ENCODE results near the gene WDFY1.
"Not testable (repeated sequence)": the region's sequence is repeated elsewhere in the genome, so short reads cannot be mapped to it uniquely, and the experiment has no call there.

WDFY1 gene

DNA sequence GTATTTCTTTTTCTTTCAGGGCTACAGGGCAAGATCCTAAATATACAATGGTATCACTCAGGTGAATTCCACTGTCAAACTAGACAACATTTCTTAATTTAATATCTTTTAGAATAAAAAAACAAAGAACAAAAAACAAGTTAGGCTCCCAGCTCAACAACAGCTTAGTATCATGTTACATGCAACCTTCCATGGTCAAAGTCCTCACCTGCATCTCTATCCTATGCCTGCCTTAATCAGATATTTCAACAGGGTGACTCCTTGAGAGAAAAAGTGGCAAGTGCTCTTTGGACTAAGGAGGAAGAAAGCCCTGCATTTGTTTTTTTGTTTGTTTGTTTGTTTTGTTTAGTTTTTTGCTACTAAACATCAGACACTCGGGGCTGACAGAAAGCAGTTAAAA, 50.2 kb downstream of the WDFY1 start:
- no peak for DNase-seq

GRCh38 chr2:223894009-223894408, 51.1 kb downstream of the WDFY1 start:
- no peak for DNase-seq

DNA sequence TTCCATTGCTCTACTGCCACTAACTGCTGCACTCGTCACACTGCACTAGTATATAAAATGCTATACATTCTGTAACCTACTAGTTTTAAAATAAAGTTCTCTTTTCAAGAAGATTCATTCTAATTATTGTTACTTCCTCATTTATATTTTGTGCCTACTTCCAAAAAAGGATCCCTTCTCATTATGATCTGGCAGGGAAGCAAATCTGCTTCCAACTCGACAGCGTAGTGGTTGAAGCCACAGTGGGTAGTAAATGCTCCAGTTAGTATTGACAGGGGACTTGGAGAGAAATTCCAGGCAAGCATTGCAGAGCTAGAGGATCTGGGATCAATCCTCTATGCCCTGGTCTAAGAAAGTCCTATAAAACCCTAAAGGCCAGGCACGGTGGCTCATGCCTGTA, 54.4 kb downstream of the WDFY1 start:
- DNase-seq: no peak

DNA sequence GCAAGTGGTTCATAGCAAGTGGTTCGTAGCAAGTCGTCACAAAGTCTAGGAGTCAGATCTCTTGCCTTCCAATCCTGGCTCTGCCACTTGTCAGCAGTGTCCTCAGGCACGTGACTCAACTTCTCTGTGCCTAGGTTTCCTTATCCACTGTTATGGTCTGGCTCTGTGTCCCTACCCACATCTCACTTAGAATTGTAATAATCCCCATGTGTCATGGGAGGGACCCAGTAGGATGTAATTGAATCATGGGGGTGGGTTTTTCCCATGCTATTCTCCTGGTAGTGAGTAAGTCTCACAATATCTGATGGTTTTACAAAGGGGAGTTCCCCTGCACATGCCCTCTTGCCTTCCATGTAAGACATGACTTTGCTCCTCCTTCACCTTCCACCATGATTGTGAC, 55.9 kb downstream of the WDFY1 start:
- DNase-seq: no peak

DNA sequence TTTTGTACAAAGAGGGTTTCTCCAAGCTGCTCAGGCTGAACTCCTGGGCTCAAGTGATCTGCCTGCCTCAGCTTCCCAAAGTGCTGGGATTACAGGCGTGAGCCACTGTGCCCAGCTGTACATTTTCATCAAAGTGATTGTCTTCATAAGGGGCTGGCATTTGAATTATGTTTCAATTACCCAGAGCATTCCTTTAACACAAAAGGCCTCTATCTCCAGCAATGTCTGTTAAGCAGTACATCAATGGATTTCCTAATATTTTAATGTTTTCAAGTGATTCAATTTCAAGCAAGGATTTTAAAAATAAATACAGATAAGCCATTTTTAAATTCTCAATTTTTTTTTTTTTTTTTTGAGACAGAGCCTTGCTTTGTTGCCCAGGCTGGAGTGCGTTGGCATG, 56.9 kb downstream of the WDFY1 start:
- DNase-seq: no peak

- no peak for DNase-seq
These were observed 58.0 kb downstream of the WDFY1 start for GRCh38 chr2:223887127-223887526.

GRCh38 chr2:223886726-223887125, 58.4 kb downstream of the WDFY1 start:
- no peak for DNase-seq

GRCh38 chr2:223884399-223884798, 60.7 kb downstream of the WDFY1 start:
- DNase-seq: no peak

- DNase-seq: no peak
These were observed 62.4 kb downstream of the WDFY1 start for GRCh38 chr2:223882715-223883114.

DNA sequence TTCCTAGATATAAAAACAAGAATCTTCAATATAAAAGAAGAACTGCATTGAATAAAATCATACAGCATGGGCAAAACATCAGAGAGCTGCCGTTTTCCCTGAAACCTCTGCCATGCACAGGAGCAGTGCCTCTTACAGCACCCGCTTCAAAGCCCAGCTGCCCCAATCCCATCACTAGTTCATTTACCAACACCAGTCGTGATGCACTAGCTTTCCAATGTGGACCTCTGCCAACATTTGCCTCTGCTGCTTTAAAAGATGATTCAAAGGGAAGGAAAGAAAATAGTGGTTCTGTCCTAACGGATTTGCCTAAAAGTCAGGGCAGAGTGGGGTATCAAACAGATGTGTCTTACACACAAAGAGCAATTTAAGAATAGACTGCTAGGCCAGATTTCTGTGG, 64.3 kb downstream of the WDFY1 start:
- no peak for DNase-seq

- DNase-seq: no peak
These were observed 67.3 kb downstream of the WDFY1 start for GRCh38 chr2:223877721-223878410.

DNA sequence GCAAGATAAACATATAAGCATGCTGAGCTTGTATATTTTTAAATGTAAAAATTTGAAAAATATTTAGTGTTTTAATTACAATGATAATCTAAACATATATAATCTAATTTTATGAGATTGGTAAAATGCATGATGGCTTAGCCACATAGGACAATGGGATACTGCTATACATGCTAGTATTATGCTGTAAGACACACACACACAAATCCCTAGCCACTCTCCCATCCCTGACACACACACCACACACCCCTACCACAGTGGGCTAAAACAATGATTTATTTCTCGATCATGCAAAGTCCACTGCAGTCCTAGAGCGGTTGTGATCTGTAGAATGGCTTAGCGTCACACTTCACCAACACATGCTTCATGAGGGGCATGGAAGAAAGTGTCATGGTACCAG, 71.5 kb downstream of the WDFY1 start:
- DNase-seq: no peak

DNA sequence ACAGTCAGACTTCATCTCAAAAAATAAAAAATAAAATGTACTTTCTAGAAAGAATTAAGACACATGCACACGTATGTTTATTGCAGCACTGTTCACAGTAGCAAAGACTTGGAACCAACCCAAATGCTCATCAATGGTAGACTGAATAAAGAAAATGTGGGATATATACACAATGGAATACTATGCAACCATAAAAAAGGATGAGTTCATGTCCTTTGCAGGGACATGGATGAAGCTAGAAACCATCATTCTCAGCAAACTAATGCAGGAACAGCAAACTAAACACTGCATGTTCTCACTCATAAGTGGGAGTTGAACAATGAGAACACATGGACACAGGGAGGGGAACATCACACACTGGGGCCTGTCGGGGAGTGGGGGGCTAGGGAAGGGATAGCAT, 72.4 kb downstream of the WDFY1 start:
- not testable (repeated sequence) for DNase-seq

DNA sequence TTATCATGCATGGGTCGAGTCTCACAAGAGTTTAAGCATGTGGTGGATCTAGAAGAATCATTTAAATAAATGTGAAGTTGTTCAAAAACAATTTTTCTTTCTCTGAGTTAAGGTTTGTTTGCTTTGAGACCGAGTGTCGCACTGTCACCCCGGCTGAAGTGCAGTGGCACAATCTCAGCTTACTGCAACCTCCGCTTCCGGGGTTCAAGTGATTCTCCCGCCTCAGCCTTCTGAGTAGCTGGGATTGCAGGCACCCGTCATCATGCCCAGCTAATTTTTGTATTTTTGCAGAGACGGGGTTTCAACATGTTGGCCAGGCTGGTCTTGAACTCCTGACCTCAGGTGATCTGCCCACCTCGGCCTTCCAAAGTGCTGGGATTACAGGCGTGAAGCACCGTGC, 73.5 kb downstream of the WDFY1 start:
- DNase-seq: not testable (repeated sequence)

- no peak for DNase-seq
These were observed 74.1 kb downstream of the WDFY1 start for GRCh38 chr2:223870840-223871611.

GRCh38 chr2:223868005-223868404, 77.1 kb downstream of the WDFY1 start:
- no peak for DNase-seq

DNA sequence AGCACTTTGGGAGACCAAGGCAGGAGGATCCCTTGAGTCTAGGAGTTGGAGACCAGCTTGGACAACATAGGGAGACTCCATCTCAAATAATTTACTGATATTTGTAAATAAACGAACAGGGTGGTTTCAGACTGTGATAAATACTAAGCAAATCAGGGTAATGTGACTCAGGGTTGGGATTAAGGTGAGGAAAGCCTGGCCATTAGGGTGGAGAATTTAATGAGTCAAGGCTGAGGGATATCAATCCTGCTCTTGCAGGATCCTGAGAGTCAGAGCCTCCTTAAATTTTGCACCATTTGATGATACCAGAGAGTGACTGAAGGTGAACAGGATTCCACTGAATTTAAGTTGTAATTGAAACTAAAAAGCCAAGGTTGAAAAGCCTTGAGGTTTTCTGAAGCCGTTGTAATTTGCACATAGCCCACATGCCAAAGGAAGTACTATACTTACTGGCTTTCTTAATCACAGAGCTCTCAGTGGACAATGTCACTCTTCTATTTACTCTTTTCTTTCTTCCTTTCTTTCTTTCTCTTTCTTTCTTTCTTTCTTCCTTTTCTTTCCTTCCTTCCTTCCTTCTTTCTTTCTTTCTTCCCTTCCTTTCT, 79.1 kb downstream of the WDFY1 start:
- no peak for DNase-seq

GRCh38 chr2:223865124-223865523, 80.0 kb downstream of the WDFY1 start:
- no peak for DNase-seq

GRCh38 chr2:223863491-223863890, 81.6 kb downstream of the WDFY1 start:
- DNase-seq: no peak

DNA sequence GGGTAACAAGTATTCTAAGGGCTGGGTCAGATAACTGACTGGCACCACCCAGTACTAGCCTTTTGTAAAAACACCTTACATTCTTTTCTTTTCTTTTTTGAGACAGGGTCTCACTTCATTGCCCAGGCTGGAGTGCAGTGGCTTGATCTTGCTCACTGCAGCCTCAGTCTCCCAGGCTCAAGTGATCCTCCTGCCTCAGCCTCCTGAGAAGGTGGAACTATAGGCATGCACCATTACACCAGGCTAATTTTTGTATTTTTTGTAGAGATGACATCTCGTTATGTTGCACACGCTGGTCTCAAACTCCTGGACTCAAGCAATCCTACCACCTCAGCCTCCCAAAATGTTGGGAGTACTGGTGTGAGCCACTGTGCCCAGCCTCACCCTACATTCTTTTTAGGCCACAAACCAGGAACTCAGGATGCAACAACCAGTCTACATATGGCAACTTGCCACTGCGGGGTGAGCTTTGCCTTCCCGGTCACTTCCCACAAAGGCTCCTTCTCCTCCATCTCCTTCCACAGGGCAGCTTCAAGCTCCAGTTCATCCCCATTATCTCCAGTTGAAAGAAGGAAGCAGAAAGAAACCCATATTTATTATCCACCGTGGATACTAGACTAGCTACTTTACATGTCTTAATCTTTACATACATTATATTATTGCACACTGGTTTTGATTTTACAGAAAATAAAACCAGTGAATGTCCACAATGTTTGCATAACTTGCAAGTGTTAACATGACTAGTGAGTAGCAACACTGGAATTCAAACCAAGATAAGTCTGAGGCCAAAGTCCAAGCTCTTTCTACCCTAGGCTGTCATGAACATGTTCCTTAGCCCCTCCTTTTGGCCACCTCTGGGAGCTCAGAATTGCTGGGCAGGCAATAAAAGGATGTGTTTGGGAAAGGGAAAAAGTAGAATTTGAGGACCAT, 84.1 kb downstream of the WDFY1 start:
- no peak for DNase-seq

DNA sequence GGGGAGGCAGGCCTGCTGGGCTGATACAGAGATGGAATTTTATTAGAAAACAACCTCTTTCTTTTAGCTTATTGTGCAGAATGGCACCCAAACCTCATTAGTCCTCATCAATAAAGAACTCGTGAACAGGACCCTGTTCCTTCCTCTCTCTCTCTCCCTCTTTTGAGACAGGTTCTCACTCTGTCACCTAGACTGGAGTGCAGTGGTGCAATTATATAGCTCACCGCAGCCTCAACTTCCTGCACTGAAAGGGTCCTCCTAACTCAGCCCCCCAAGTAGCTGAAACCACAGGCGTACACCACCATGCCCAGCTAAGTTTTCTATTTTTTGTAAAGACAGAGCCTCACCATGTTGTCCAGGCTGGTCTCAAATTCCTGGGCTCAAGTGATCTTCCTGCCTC, 86.1 kb downstream of the WDFY1 start:
- DNase-seq: no peak

- no peak for DNase-seq
These were observed 88.6 kb downstream of the WDFY1 start for GRCh38 chr2:223856584-223856983.

GRCh38 chr2:223856021-223856420, 89.1 kb downstream of the WDFY1 start:
- no peak for DNase-seq

Measured in NCI-H1105 treated with DMSO at 0.1 percent for 48 hours (cell line).